Nephron progenitor cell (in vitro differentiated cells): Measurements from ENCODE around the gene ANO4.

ENCODE experiments used
- DNase-seq: peaks from one replicate; pipeline ENCODE4 v3.0.0; 2021
- H3K27ac Mint-ChIP-seq: 2 replicates; pipeline ENCODE4 v1.8.0; 2021; ENCODE audit warnings: mild to moderate bottlenecking, moderate library complexity, mixed read lengths
- H3K27me3 Mint-ChIP-seq: 2 replicates; pipeline ENCODE4 v1.8.0; 2021; ENCODE audit warnings: mild to moderate bottlenecking, low read depth, mixed read lengths; ENCODE audit not compliant: poor library complexity
- H3K36me3 Mint-ChIP-seq: 2 replicates; pipeline ENCODE4 v1.8.0; 2021; ENCODE audit warnings: low read depth, mixed read lengths
- H3K4me1 Mint-ChIP-seq: 2 replicates; pipeline ENCODE4 v1.8.0; 2021; ENCODE audit warnings: mixed read lengths
- H3K4me3 Mint-ChIP-seq: 2 replicates; pipeline ENCODE4 v1.8.0; 2021; ENCODE audit warnings: mild to moderate bottlenecking, moderate library complexity, mixed read lengths
- H3K9me3 Mint-ChIP-seq: 2 replicates; pipeline ENCODE4 v1.8.0; 2021; ENCODE audit warnings: mild to moderate bottlenecking, moderate library complexity, mixed read lengths
- CTCF ChIP-seq: fragments of 200-600 bp; sonication (generic); IDR thresholded peaks from 2 replicates; pipeline ENCODE4 v1.5.0; 2021; ENCODE audit warnings: antibody characterized with exemption

Gene ANO4

GRCh38 chr12:101018540-101018939 is 224.0 kb downstream of the ANO4 start:
- H3K4me1 Mint-ChIP-seq, result no peaks in the 10 kb centered on the region
- no peak overlapping the region for H3K4me3 Mint-ChIP-seq
- no peak for TF ChIP-seq CTCF
- peak overlapping the region; percentile 30 for H3K27ac Mint-ChIP-seq
- peaks cover 6% of the 10 kb centered on the region for H3K9me3 Mint-ChIP-seq
- no peaks in the 10 kb centered on the region for H3K36me3 Mint-ChIP-seq
- no peak for DNase-seq
- H3K27me3 Mint-ChIP-seq, result no peaks in the 10 kb centered on the region

DNA sequence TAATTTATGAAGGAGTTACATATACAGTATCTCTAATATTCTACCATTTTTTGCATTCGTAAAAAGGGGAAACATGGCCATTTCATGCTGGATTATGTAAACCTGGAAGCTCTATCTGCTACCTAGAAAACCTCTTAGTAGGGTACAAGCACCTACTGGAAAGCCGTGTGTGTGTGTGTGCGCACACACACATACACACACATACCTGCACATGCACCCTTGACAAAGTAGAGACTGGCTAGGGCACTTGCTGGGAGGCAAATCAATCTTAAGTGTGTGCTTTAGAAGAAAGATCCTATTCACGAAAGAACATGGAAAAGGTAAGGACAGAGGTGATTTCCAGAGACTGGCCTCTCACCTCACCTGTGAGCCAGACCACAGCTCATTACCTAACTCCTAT is 224.6 kb downstream of the ANO4 start:
- no peaks in the 10 kb centered on the region for H3K4me1 Mint-ChIP-seq
- no peaks in the 10 kb centered on the region for H3K27me3 Mint-ChIP-seq
- peaks cover 6% of the 10 kb centered on the region for H3K9me3 Mint-ChIP-seq
- DNase-seq, result no peak
- H3K27ac Mint-ChIP-seq, result no peak overlapping the region
- H3K4me3 Mint-ChIP-seq, result no peak overlapping the region
- no peak for TF ChIP-seq CTCF
- H3K36me3 Mint-ChIP-seq, result no peaks in the 10 kb centered on the region

DNA sequence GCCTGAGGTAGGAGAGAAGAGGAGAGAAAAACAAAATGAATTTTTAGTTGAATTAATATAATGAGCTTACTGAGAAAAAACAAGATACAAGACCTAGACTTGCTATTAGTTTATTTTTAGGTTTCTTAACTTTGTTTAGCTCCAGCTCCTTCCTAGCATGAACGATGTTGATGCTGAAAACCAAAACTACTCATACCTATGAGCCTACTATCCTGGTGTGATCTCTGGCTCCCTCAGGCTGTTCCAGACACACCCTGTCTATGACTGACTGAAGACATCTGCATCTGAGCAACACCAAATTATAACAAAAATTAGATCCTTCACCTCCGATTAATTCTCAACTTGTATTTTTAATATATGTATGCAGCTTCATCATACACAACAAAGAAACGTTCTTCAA is 225.1 kb downstream of the ANO4 start:
- no peaks in the 10 kb centered on the region for H3K27me3 Mint-ChIP-seq
- H3K36me3 Mint-ChIP-seq, result no peaks in the 10 kb centered on the region
- TF ChIP-seq CTCF, result no peak
- DNase-seq, result no peak
- no peaks in the 10 kb centered on the region for H3K4me1 Mint-ChIP-seq
- peaks cover 6% of the 10 kb centered on the region for H3K9me3 Mint-ChIP-seq
- no peak overlapping the region for H3K27ac Mint-ChIP-seq
- no peak overlapping the region for H3K4me3 Mint-ChIP-seq

- H3K9me3 Mint-ChIP-seq, result peaks cover 6% of the 10 kb centered on the region
- DNase-seq, result no peak
- H3K4me1 Mint-ChIP-seq, result no peaks in the 10 kb centered on the region
- TF ChIP-seq CTCF, result no peak
- no peaks in the 10 kb centered on the region for H3K27me3 Mint-ChIP-seq
- no peak overlapping the region for H3K27ac Mint-ChIP-seq
- no peaks in the 10 kb centered on the region for H3K36me3 Mint-ChIP-seq
- no peak overlapping the region for H3K4me3 Mint-ChIP-seq
Observed at GRCh38 chr12:101021442-101021841, 226.9 kb downstream of the ANO4 start.

DNA sequence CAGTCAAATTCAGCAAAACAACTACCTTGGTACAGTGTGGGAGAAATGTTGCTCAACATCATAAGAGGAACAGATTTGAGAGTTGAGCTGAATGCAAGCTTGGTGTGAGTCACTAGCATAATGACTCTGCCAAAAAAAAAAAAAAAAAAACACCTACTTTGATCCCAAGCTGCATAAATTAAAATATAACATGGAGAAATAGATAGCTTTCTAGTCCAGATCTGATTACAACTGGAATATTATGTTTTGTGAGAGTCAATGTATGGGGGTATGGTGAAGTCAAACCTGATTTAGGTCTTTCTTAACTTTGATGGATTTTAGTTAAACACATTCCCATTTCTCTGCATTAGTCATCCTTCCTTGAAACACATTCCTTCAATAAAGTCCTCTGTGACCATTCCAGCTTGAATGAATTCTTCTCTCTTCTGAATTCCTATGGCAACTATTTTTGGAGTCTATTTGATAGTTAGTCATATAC is 227.4 kb downstream of the ANO4 start:
- Mint-ChIP-seq H3K36me3 (no peaks in the 10 kb centered on the region), H3K9me3 (peaks cover 6% of the 10 kb centered on the region), H3K4me1 (peaks cover 4% of the 10 kb centered on the region), H3K27ac (no peak overlapping the region), H3K4me3 (no peak overlapping the region), H3K27me3 (no peaks in the 10 kb centered on the region)
- DNase-seq, result no peak
- TF ChIP-seq CTCF, result no peak

DNA sequence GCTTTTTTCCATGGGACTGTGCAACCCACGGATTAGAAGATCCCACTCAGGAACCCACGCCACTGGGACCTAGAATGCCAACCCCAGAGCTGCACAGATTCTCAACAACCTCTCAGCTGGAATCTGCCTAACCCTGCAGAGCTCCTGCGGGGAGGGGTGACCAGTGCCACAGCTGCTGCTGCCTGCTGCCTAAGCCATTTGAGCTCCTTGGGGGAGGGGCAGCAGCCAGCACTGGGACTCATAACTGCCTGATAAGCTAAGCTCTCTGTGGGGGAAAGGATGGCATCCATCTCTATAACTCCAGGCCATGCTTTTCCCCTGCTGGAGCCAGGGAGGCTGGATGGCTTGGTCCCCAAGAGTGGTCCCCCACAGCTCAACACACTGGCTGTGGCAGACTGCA is 232.6 kb downstream of the ANO4 start:
- peaks cover 9% of the 10 kb centered on the region for H3K4me1 Mint-ChIP-seq
- no peak overlapping the region for H3K27ac Mint-ChIP-seq
- H3K4me3 Mint-ChIP-seq, result no peak overlapping the region
- H3K27me3 Mint-ChIP-seq, result no peaks in the 10 kb centered on the region
- peaks cover 41% of the 10 kb centered on the region for H3K9me3 Mint-ChIP-seq
- DNase-seq, result peak; percentile 37
- no peak for TF ChIP-seq CTCF
- peaks cover 6% of the 10 kb centered on the region for H3K36me3 Mint-ChIP-seq
